Liver (tissue), 9 donors: ENCODE data around the gene WNT7B. TPM values are rescaled to one million over a fixed set of nuclear protein-coding genes. Genes with fewer than 3 reads are reported as not detected.

ENCODE experiments used
- DNase-seq: peaks from one replicate; pipeline ENCODE4 v3.0.0-alpha.2; 2017; ENCODE audit warnings: low spot score
- H3K27ac ChIP-seq, 2 donors: one replicate each; pipeline ENCODE4 v1.7.0; 2013; ENCODE audit warnings: inconsistent platforms in 2 of 2, low read length in 2 of 2, control low read depth in 1 of 2, low read depth in 1 of 2, mild to moderate bottlenecking in 1 of 2
- H3K27me3 ChIP-seq, 4 donors: one replicate each; pipeline versions ENCODE4 v1.6.1 to v1.7.0; 2013; ENCODE audit warnings: low read length in 3 of 4, inconsistent platforms in 1 of 4, mild to moderate bottlenecking in 1 of 4, moderate library complexity in 1 of 4; ENCODE audit not compliant: control insufficient read depth in 4 of 4, insufficient read depth in 4 of 4
- H3K36me3 ChIP-seq, 4 donors: one replicate each; pipeline versions ENCODE4 v1.6.1 to v1.7.0; 2013; ENCODE audit warnings: low read length in 3 of 4, mild to moderate bottlenecking in 3 of 4, low read depth in 1 of 4, moderate library complexity in 1 of 4; ENCODE audit not compliant: control insufficient read depth in 4 of 4, insufficient read depth in 3 of 4
- H3K4me1 ChIP-seq, 4 donors: one replicate each; pipeline versions ENCODE4 v1.6.1 to v1.7.0; 2013; ENCODE audit warnings: low read length in 3 of 4, mild to moderate bottlenecking in 3 of 4, moderate library complexity in 1 of 4; ENCODE audit not compliant: control insufficient read depth in 4 of 4, insufficient read depth in 4 of 4
- H3K4me3 ChIP-seq, 3 donors: one replicate each; pipeline versions ENCODE4 v1.6.1 to v1.7.0; 2013; ENCODE audit warnings: low read length in 3 of 3, control low read depth in 1 of 3, low read depth in 1 of 3, mild to moderate bottlenecking in 1 of 3
- H3K9ac ChIP-seq, 2 donors: one replicate each; pipeline ENCODE4 v1.7.0; 2013; ENCODE audit warnings: low read length in 2 of 2, mild to moderate bottlenecking in 2 of 2, moderate library complexity in 2 of 2, control low read depth in 1 of 2, low read depth in 1 of 2
- H3K9me3 ChIP-seq, 4 donors: one replicate each; pipeline versions ENCODE4 v1.6.1 to v1.7.0; 2013; ENCODE audit warnings: low read length in 3 of 4; ENCODE audit not compliant: control insufficient read depth in 4 of 4
- FOXA1 ChIP-seq: IDR thresholded peaks from 2 replicates; pipeline ENCODE4 v1.6.1; 2016; ENCODE audit warnings: antibody characterized with exemption
- FOXA2 ChIP-seq: IDR thresholded peaks from 2 replicates; pipeline ENCODE4 v1.6.1; 2016; ENCODE audit warnings: antibody characterized with exemption
- HNF4G ChIP-seq: IDR thresholded peaks from 2 replicates; pipeline ENCODE4 v1.6.1; 2016; ENCODE audit warnings: antibody characterized with exemption
- JUND ChIP-seq, 2 donors: IDR thresholded peaks; 2 replicates each; pipeline ENCODE4 v1.6.1; 2016; ENCODE audit warnings: antibody characterized with exemption in 2 of 2
- RAD21 ChIP-seq, 2 donors: IDR thresholded peaks; 2 replicates each; pipeline ENCODE4 v1.6.1; 2016; ENCODE audit warnings: antibody characterized with exemption in 2 of 2, mild to moderate bottlenecking in 2 of 2
- RXRA ChIP-seq, 2 donors: IDR thresholded peaks; 2 replicates each; pipeline ENCODE4 v1.6.1; 2017 to 2018; ENCODE audit warnings: antibody characterized with exemption in 2 of 2, mild to moderate bottlenecking in 1 of 2
- SP1 ChIP-seq: IDR thresholded peaks from 2 replicates; pipeline ENCODE4 v1.6.1; 2018; ENCODE audit warnings: antibody characterized with exemption, mild to moderate bottlenecking
- TAF1 ChIP-seq: conservative IDR thresholded peaks from 2 replicates; pipeline ENCODE4 v1.6.1; 2016; ENCODE audit warnings: antibody characterized with exemption, mild to moderate bottlenecking
- YY1 ChIP-seq: IDR thresholded peaks from 2 replicates; pipeline ENCODE4 v1.6.1; 2016; ENCODE audit warnings: antibody characterized with exemption, mild to moderate bottlenecking
- WGBS: extraction: QIAGEN DNeasy Blood & Tissue Kit; methylation state at CpG from one replicate; pipeline ENCODE4 v1.1.7; 2013; 5-methylcytosine and 5-hydroxymethylcytosine counted together
- polyA plus RNA-seq, 2 donors: library from polyadenylated mRNA; stranded (reverse) in 1 of 2; unstranded in 1 of 2; fragments of 200-250 nt in 1 of 2; fragments of >200 nt in 1 of 2; fragmentation: Nextera tagmentation in 1 of 2; extraction: Ambion mirVana in 1 of 2; gene quantifications; one replicate each; pipeline versions ENCODE4 v1.2.1 to v1.2.3, GENCODE V29; 2013 to 2015
- total RNA-seq, 2 donors: library from RNA; depleted of rRNA; stranded (reverse); fragments of >200 nt; gene quantifications; one replicate each; pipeline ENCODE4 v1.2.3, GENCODE V29; 2014
- TF ChIP-seq, protein P1 (sequence below): IDR thresholded peaks from 2 replicates; pipeline ENCODE4 v1.6.1; 2016; ENCODE audit warnings: antibody characterized with exemption
- TF ChIP-seq, protein P2 (sequence below): IDR thresholded peaks from 2 replicates; pipeline ENCODE4 v1.6.1; 2016; ENCODE audit warnings: antibody characterized with exemption, mild to moderate bottlenecking
- TF ChIP-seq, protein P3 (sequence below): fragments of 150-350 bp; IDR thresholded peaks from 2 replicates; pipeline ENCODE4 v1.5.1; 2017; ENCODE audit warnings: improper control_type of control experiment, low read depth, low read length; ENCODE audit not compliant: missing input control
- TF ChIP-seq, protein P4 (sequence below): IDR thresholded peaks from 2 replicates; pipeline ENCODE4 v1.6.1; 2016; ENCODE audit warnings: antibody characterized with exemption
- donor health status: healthy.
- donor health status: healthy.
- donor health status: healthy.
- donor health status: healthy.
- donor health status: healthy.

The WNT7B gene
- total and polyA plus RNA-seq, 4 donors = 0.06 to 0.28 TPM; not detected in 2

DNA sequence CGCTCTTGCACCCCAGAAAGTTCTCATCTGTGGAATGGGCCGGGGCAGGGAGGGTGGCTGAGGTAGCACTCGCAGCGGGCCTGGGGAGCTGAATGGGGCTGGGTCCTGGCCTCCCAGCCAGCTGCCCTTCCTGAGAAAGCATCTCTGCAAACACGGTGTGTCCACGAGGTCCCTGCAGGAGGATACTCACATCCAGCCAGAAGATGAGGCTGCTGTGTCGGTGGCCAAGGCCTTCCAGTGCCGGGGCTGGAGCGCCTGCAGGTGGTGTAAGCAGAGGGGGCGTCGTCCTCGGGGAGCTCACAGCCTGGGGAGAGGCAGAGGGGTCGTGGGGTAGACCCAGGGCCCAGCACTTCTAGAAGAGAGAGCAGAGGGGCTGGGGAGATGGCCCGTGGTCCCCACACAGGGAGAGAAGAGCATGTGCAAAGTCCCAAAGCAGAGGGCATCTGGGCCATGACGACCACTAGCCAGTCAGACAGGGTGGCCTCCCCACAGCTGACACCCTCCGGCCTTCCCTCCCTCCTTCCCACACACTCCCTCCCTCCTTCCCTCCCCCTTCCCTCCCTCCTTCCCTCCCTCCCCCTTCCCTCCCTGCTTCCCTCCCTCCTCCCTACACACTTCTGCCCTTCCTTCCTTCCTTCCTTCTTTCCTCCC lies 97.9 kb downstream of the WNT7B start (continued):
- TF ChIP-seq JUND (IDR thresholded peaks at IDR 0.05) (no peak), HNF4G (no peak)
- TF ChIP-seq, protein P1, sequence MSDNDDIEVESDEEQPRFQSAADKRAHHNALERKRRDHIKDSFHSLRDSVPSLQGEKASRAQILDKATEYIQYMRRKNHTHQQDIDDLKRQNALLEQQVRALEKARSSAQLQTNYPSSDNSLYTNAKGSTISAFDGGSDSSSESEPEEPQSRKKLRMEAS = no peak

DNA sequence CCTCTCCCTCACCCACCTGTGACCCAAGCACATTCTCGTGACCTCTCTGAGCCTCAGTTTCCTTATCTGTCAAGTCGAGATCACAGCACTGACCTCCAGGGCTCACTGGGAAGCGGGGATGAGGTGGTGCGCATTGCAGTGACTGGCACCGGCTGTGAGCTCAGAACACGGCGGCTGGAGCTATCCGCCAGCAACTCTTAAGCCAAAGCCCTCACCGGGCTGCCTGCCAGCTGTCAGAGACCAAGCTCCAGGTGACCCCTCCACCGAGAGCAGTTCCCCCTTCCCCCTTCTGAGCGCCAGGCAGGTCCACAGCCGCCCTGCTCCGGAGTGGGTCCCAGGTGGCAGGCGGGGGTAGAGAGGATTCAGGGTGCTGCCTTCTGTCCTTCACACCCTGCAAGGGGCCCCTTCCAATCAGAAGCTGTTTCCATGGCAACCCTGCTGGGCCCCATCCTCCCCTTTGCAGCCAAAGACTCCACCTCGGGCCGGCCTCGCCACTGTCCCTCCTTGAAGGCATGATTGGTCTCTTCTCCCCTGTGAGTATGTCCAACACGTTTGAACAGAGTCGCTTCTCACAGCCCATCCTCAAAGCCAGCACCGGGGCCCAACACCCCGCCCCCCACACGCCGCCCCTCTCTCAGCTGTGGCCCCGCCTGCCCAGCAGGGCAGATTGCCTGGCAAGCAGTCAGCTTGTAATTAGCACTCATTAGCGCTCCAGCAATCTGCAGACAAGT lies 98.7 kb downstream of the WNT7B start:
- H3K36me3 ChIP-seq = no peaks in the 10 kb centered on the region
- WGBS = 25% methylated on average over 25 of the region's 25 CpGs
- peaks cover 0 to 13% (median 2%) of the 10 kb centered on the region in 4 donors for H3K27me3 ChIP-seq
- H3K27ac ChIP-seq = no peak overlapping the region
- H3K9ac ChIP-seq = no peak overlapping the region
- H3K9me3 ChIP-seq = no peaks in the 10 kb centered on the region
- DNase-seq = no peak
- no peak overlapping the region for H3K4me3 ChIP-seq
- TF ChIP-seq FOXA2 (no peak), TAF1 (no peak), YY1 (no peak), RXRA (IDR thresholded peaks at IDR 0.05) (no peak), RAD21 (IDR thresholded peaks at IDR 0.05) (no peak), SP1 (no peak), JUND (IDR thresholded peaks at IDR 0.05) (no peak), FOXA1 (no peak)
- TF ChIP-seq, protein P2, sequence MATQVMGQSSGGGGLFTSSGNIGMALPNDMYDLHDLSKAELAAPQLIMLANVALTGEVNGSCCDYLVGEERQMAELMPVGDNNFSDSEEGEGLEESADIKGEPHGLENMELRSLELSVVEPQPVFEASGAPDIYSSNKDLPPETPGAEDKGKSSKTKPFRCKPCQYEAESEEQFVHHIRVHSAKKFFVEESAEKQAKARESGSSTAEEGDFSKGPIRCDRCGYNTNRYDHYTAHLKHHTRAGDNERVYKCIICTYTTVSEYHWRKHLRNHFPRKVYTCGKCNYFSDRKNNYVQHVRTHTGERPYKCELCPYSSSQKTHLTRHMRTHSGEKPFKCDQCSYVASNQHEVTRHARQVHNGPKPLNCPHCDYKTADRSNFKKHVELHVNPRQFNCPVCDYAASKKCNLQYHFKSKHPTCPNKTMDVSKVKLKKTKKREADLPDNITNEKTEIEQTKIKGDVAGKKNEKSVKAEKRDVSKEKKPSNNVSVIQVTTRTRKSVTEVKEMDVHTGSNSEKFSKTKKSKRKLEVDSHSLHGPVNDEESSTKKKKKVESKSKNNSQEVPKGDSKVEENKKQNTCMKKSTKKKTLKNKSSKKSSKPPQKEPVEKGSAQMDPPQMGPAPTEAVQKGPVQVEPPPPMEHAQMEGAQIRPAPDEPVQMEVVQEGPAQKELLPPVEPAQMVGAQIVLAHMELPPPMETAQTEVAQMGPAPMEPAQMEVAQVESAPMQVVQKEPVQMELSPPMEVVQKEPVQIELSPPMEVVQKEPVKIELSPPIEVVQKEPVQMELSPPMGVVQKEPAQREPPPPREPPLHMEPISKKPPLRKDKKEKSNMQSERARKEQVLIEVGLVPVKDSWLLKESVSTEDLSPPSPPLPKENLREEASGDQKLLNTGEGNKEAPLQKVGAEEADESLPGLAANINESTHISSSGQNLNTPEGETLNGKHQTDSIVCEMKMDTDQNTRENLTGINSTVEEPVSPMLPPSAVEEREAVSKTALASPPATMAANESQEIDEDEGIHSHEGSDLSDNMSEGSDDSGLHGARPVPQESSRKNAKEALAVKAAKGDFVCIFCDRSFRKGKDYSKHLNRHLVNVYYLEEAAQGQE = no peak
- TF ChIP-seq, protein P1 = no peak
- TF ChIP-seq, protein P3, sequence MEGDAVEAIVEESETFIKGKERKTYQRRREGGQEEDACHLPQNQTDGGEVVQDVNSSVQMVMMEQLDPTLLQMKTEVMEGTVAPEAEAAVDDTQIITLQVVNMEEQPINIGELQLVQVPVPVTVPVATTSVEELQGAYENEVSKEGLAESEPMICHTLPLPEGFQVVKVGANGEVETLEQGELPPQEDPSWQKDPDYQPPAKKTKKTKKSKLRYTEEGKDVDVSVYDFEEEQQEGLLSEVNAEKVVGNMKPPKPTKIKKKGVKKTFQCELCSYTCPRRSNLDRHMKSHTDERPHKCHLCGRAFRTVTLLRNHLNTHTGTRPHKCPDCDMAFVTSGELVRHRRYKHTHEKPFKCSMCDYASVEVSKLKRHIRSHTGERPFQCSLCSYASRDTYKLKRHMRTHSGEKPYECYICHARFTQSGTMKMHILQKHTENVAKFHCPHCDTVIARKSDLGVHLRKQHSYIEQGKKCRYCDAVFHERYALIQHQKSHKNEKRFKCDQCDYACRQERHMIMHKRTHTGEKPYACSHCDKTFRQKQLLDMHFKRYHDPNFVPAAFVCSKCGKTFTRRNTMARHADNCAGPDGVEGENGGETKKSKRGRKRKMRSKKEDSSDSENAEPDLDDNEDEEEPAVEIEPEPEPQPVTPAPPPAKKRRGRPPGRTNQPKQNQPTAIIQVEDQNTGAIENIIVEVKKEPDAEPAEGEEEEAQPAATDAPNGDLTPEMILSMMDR = no peak
- TF ChIP-seq, protein P4, sequence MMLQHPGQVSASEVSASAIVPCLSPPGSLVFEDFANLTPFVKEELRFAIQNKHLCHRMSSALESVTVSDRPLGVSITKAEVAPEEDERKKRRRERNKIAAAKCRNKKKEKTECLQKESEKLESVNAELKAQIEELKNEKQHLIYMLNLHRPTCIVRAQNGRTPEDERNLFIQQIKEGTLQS = no peak
- no peaks in the 10 kb centered on the region for H3K4me1 ChIP-seq

- no peak overlapping the region for H3K4me3 ChIP-seq
- H3K9me3 ChIP-seq = peaks cover 0 to 2% (median 0%) of the 10 kb centered on the region in 4 donors
- peaks cover 0 to 13% (median 2%) of the 10 kb centered on the region in 4 donors for H3K27me3 ChIP-seq
- WGBS = 60% methylated on average over 18 of the region's 18 CpGs
- no peak overlapping the region for H3K27ac ChIP-seq
- DNase-seq = no peak
- TF ChIP-seq RAD21 (IDR thresholded peaks at IDR 0.05) (no peak), TAF1 (no peak)
- H3K4me1 ChIP-seq = no peaks in the 10 kb centered on the region
- H3K36me3 ChIP-seq = no peaks in the 10 kb centered on the region
- H3K9ac ChIP-seq = no peak overlapping the region
These were observed 99.3 kb downstream of the WNT7B start for GRCh38 chr22:45877651-45878050.
